Chondrocyte (in vitro differentiated cells): ENCODE data around the gene MUC12. TPM values are rescaled to one million over a fixed set of nuclear protein-coding genes. Genes with fewer than 3 reads are reported as not detected.

Source experiments
- DNase-seq: peaks from one replicate; pipeline ENCODE4 v3.0.0; 2021; ENCODE audit warnings: mixed read lengths, low spot score
- H3K27ac Mint-ChIP-seq: one replicate; pipeline ENCODE4 v1.8.0; 2021; ENCODE audit warnings: mild to moderate bottlenecking, moderate library complexity, mixed read lengths; ENCODE audit not compliant: unreplicated experiment
- H3K27me3 Mint-ChIP-seq: 2 replicates; pipeline ENCODE4 v1.8.0; 2021; ENCODE audit warnings: low read depth, mixed read lengths
- H3K36me3 Mint-ChIP-seq: 2 replicates; pipeline ENCODE4 v1.8.0; 2021; ENCODE audit warnings: low read depth, mixed read lengths
- H3K4me1 Mint-ChIP-seq: 2 replicates; pipeline ENCODE4 v1.8.0; 2021; ENCODE audit warnings: low read depth, mild to moderate bottlenecking, mixed read lengths
- H3K4me3 Mint-ChIP-seq: one replicate; pipeline ENCODE4 v1.8.0; 2021; ENCODE audit warnings: mild to moderate bottlenecking, moderate library complexity, mixed read lengths; ENCODE audit not compliant: unreplicated experiment
- H3K9me3 Mint-ChIP-seq: 2 replicates; pipeline ENCODE4 v1.8.0; 2021; ENCODE audit warnings: low read depth, mixed read lengths
- total RNA-seq: library from RNA; stranded (reverse); gene quantifications from 3 replicates; pipeline ENCODE4 v1.2.1, GENCODE V29; 2021
- TF ChIP-seq, protein P1 (sequence below): fragments of 200-600 bp; sonication (generic); IDR thresholded peaks from 2 replicates; pipeline ENCODE4 v1.5.0; 2021; ENCODE audit warnings: antibody characterized with exemption, mild to moderate bottlenecking, moderate library complexity

MUC12 gene
- total RNA-seq, 1 donor from 2014 or later, result not detected

DNA sequence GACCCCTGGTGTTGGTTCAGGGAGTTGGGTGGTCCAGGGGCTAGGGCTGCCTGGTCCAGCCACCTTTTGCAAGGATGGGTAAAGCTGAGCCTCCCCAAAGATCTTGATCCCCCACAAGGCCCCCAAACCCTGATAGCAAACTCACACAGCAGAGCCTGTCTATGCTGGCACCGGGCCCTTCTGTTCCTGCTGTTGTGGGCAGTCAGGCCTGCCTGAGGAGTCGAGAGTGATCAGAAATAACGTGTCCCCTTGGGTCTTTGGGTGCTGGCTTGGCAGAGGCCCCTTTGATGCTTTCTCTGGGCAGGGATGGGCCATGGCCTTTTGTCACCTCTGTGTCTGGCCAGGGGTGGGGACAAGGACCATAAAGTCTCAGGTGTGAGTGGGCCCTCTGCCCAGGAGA, 715 bp upstream of the MUC12 start:
- Mint-ChIP-seq H3K9me3 (no peaks in the 10 kb centered on the region), H3K36me3 (peaks cover 2% of the 10 kb centered on the region), H3K27ac (no peak overlapping the region), H3K4me1 (peaks cover 6% of the 10 kb centered on the region), H3K4me3 (no peak overlapping the region), H3K27me3 (peaks cover 69% of the 10 kb centered on the region)
- no peak for DNase-seq
- TF ChIP-seq, protein P1, sequence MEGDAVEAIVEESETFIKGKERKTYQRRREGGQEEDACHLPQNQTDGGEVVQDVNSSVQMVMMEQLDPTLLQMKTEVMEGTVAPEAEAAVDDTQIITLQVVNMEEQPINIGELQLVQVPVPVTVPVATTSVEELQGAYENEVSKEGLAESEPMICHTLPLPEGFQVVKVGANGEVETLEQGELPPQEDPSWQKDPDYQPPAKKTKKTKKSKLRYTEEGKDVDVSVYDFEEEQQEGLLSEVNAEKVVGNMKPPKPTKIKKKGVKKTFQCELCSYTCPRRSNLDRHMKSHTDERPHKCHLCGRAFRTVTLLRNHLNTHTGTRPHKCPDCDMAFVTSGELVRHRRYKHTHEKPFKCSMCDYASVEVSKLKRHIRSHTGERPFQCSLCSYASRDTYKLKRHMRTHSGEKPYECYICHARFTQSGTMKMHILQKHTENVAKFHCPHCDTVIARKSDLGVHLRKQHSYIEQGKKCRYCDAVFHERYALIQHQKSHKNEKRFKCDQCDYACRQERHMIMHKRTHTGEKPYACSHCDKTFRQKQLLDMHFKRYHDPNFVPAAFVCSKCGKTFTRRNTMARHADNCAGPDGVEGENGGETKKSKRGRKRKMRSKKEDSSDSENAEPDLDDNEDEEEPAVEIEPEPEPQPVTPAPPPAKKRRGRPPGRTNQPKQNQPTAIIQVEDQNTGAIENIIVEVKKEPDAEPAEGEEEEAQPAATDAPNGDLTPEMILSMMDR, result no peak

DNA sequence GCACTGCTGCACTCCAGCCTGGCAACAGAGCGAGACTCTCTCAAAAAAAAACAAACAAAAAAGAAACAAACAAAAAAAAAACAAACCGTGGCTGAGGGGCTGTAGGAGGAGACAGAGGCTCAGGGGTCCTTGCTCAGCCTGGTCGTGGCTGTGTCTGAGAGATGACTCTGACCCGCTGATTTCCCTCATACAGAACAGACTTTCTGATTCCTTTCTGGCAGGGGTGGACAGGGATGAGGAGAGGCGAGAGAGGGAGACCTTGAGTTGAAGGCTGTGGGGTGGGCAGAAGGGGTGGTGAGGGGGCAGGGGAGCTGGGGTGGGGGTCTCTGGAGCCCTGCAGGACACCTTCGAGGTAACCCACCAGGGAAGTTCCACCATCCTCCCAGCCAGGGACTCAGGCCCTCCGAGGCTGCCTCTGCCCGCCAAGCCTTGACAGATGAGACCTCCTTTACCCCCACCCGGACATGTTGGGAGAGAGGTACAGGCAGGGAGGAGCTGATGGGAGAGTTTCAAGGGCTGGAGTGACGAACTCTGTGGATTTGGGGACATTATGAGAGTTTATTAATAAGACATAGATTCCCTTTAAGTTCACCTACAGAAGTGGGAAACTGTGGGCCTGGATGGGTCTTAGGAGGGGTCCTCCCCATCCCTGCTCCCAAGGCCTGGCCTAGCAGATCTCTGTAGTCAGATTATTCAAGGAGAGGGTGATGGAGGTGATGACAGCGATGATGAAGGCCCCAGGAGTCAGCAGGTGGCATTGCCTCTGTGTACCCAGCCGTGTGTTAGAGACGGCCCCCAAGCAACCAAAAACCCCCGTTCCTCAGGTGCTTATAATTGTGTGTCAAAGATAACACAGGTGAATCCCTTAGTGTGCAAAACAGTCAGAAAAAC, 2.0 kb downstream of the MUC12 start:
- DNase-seq, result no peak
- TF ChIP-seq, protein P1, result no peak
- Mint-ChIP-seq H3K9me3 (peaks cover 6% of the 10 kb centered on the region), H3K4me1 (no peaks in the 10 kb centered on the region), H3K36me3 (peaks cover 5% of the 10 kb centered on the region), H3K27me3 (peaks cover 59% of the 10 kb centered on the region), H3K4me3 (no peak overlapping the region), H3K27ac (no peak overlapping the region)

DNA sequence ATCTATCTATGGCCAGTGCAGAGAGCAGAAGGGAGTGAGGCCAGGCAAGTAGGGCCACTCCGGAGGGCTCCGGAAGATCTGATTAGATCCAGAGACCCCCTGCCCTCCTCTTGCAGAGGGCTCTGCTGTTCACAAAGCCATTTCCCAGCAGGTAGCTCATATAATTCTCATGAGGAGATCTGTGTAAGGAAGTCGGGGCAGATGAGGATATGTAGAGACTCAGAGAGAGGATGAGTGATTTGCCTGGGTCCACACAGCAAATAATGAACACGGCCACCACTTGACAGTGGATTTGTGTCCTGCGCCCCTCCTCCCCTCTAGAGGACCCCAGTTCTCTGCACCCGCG, 2.6 kb downstream of the MUC12 start:
- Mint-ChIP-seq H3K4me1 (no peaks in the 10 kb centered on the region), H3K4me3 (no peak overlapping the region), H3K9me3 (peaks cover 6% of the 10 kb centered on the region), H3K36me3 (peaks cover 5% of the 10 kb centered on the region), H3K27me3 (peaks cover 54% of the 10 kb centered on the region), H3K27ac (no peak overlapping the region)
- DNase-seq, result no peak
- TF ChIP-seq, protein P1, result no peak

DNA sequence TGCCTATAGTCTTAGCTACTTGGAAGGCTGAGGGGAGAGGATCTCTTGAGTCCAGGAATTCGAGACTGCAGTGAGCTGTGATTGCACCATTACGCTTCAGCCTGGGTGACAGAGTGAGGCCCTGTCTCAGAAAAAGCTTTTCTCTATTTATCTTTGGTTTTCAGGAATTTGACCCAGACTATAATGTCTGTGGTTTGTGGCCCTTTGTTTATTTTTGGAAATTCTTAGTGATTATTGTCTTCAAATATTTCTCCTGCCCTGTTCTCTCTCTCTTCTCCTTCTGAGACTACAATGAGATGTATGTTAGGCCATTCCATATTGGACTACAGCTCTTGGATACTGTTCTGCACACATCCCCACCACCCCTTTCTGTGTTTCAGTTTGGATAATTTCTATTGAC, 4.7 kb downstream of the MUC12 start:
- TF ChIP-seq, protein P1, result no peak
- Mint-ChIP-seq H3K27me3 (peaks cover 34% of the 10 kb centered on the region), H3K4me3 (no peak overlapping the region), H3K27ac (no peak overlapping the region), H3K4me1 (no peaks in the 10 kb centered on the region), H3K9me3 (peaks cover 6% of the 10 kb centered on the region), H3K36me3 (peaks cover 5% of the 10 kb centered on the region)
- no peak for DNase-seq

DNA sequence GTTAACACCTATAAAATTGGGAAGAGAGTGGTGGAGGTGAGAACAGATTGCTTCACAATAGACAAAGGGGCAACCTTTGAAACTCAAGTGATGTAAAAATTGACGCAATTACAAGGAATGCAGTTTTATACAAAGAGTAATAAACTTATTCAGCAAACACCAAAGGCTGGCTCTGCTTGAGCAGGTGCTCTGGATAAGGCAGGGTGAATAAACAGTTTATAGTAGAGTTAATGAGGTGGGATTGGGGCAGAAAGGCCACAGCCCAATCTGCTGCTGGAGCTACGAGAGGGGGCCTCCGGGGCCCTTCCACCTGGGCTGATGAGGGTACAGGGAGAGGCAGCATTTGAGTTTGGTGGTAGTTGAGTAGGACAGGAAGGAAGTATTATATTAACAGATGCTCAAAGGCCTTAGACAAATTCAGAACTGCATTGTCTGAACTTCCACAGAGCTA, 6.0 kb downstream of the MUC12 start:
- H3K4me3 Mint-ChIP-seq, result no peak overlapping the region

More for the DNA sequence above, 6.0 kb downstream of the MUC12 start:
- Mint-ChIP-seq H3K36me3 (peaks cover 5% of the 10 kb centered on the region), H3K4me1 (no peaks in the 10 kb centered on the region), H3K9me3 (peaks cover 6% of the 10 kb centered on the region), H3K27ac (no peak overlapping the region), H3K27me3 (peaks cover 23% of the 10 kb centered on the region)
- TF ChIP-seq, protein P1, result no peak
- DNase-seq, result no peak
